Activated B cell treated with CpG ODN at 0.5 μM for 24 hours (primary cell): Measurements from ENCODE around the gene TMEM9B. TPM values are rescaled to one million over a fixed set of nuclear protein-coding genes. Genes with fewer than 3 reads are reported as not detected.

Experiments
- ATAC-seq: fragments of 200-7000 bp; cut with Tn5 transposase; one replicate; pipeline ENCODE4 v1.10.0; 2021; ENCODE audit warnings: low read depth, mild to moderate bottlenecking, moderate library complexity
- CTCF ChIA-PET: fragments of 350-600 bp; sonication (Branson Sonifier 250); formaldehyde crosslinking; loops from one replicate; lab custom pipeline; 2021; ENCODE audit warnings: antibody characterized with exemption; lab: Charles Lee
- POLR2A ChIA-PET: fragments of 350-600 bp; sonication (Branson Sonifier 250); formaldehyde crosslinking; loops from one replicate; lab custom pipeline; 2021; ENCODE audit warnings: antibody characterized with exemption; lab: Charles Lee
- DNase-seq: peaks from one replicate; pipeline ENCODE4 v3.0.0; 2022
- H3K27ac Mint-ChIP-seq: one replicate; pipeline ENCODE4 v1.8.0; 2020; ENCODE audit warnings: mixed read lengths
- H3K27me3 Mint-ChIP-seq: one replicate; pipeline ENCODE4 v1.8.0; 2021; ENCODE audit warnings: mixed read lengths
- H3K36me3 Mint-ChIP-seq: one replicate; pipeline ENCODE4 v1.8.0; 2021; ENCODE audit warnings: low read depth, mixed read lengths
- H3K4me1 Mint-ChIP-seq: one replicate; pipeline ENCODE4 v1.8.0; 2021; ENCODE audit warnings: mixed read lengths
- H3K4me3 Mint-ChIP-seq: one replicate; pipeline ENCODE4 v1.8.0; 2020; ENCODE audit warnings: mild to moderate bottlenecking, mixed read lengths
- H3K9me3 Mint-ChIP-seq: one replicate; pipeline ENCODE4 v1.8.0; 2020; ENCODE audit warnings: mixed read lengths
- intact Hi-C: fragments of 100-400 bp; cut with micrococcal nuclease; formaldehyde crosslinking; loops from one replicate; pipeline ENCODE4 v1.15.1; 2024
- total RNA-seq: library from RNA; stranded (reverse); gene quantifications from 2 replicates; pipeline ENCODE4 v1.2.3, GENCODE V29; 2022
- TF ChIP-seq, protein P1 (sequence below): fragments of 200-600 bp; IDR thresholded peaks from one replicate; pipeline ENCODE4 v1.8.0; 2022; ENCODE audit warnings: antibody characterized with exemption, mild to moderate bottlenecking

TMEM9B gene
- total RNA-seq, 1 donor from 2014 or later, result 29.6 TPM

DNA sequence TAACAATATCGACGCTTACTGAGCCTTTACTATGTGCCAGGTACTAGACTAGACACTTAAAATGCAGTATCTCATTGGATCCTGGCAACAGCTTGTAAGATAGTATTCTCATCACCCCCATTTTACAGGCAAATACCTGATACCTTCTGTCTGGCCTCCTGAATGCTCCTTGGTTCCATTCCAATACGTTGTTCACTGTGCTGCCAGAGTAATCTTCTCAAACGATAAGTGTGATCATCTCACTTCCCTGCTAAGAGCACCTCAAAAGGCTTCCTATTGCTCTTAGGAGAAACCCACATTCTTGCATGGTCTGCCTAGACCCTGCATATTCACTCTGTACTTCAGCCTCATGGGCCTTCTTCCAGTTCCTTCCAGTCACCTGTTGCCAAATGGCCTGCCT, 40.8 kb upstream of the TMEM9B start:
- Mint-ChIP-seq H3K27me3 (peaks cover 34% of the 10 kb centered on the region), H3K27ac (no peak overlapping the region), H3K9me3 (peaks cover 2% of the 10 kb centered on the region), H3K4me3 (peak overlapping the region; percentile 55), H3K36me3 (no peaks in the 10 kb centered on the region), H3K4me1 (peaks cover 15% of the 10 kb centered on the region)
- TF ChIP-seq, protein P1, sequence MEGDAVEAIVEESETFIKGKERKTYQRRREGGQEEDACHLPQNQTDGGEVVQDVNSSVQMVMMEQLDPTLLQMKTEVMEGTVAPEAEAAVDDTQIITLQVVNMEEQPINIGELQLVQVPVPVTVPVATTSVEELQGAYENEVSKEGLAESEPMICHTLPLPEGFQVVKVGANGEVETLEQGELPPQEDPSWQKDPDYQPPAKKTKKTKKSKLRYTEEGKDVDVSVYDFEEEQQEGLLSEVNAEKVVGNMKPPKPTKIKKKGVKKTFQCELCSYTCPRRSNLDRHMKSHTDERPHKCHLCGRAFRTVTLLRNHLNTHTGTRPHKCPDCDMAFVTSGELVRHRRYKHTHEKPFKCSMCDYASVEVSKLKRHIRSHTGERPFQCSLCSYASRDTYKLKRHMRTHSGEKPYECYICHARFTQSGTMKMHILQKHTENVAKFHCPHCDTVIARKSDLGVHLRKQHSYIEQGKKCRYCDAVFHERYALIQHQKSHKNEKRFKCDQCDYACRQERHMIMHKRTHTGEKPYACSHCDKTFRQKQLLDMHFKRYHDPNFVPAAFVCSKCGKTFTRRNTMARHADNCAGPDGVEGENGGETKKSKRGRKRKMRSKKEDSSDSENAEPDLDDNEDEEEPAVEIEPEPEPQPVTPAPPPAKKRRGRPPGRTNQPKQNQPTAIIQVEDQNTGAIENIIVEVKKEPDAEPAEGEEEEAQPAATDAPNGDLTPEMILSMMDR, result no peak
- POLR2A ChIA-PET, result no interaction called here
- ATAC-seq (no peak), DNase-seq (no peak)
- CTCF ChIA-PET, result no interaction called here
- intact Hi-C loops, result loop anchor here (2.0 kb wide), 1 partner anchor 40 kb away; the partner anchor contains the start of gene TMEM9B

DNA sequence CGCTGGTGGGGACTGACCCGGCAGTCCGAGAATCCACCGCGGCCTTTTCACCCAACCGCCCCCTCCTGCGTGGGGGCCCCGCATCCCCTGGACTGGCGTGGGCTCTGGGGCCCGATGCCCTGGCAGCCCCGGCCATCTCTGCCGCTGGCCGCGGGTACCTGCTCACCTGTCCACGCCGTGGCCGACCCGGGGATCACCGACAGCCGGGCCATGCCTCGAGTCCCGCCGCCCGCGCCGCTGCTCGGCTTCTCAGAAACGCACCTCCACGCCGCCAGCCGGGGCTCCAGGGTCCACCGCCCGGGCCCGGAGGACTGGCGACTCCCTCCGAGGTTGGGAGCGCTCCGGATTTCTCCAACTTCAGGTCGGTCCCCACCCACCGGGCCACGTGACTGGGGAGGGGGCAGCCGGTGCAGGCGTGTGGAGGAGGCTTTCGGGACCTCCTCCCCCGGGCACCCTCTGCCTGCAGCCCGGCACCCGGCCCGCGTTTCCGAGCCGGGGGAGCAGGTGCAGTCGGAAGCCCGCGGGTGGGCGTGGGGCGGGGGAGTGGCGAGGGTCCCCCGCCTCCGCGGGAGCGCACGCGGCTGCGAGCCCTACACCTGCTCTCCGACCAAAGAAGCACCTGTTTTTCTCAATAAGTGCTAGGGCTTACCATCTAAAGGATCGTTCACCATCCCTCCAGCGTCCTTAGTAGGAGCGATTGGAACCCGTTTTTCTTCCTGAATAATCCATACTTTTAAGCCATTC, 40.1 kb upstream of the TMEM9B start:
- Mint-ChIP-seq H3K27me3 (peaks cover 35% of the 10 kb centered on the region), H3K36me3 (no peaks in the 10 kb centered on the region), H3K9me3 (no peaks in the 10 kb centered on the region), H3K4me1 (peaks cover 15% of the 10 kb centered on the region), H3K27ac (no peak overlapping the region), H3K4me3 (peak overlapping the region; percentile 55)
- TF ChIP-seq, protein P1, result no peak
- intact Hi-C loops, result loop anchor here (2.0 kb wide), 1 partner anchor 40 kb away; the partner anchor contains the start of gene TMEM9B
- CTCF ChIA-PET, result no interaction called here
- DNase-seq (no peak), ATAC-seq (peak; percentile 18)
- POLR2A ChIA-PET, result interaction anchor here (1.8 kb wide), 1 partner anchor 40 kb away, joined by 6 read pairs; the partner anchor contains the start of gene TMEM9B

DNA sequence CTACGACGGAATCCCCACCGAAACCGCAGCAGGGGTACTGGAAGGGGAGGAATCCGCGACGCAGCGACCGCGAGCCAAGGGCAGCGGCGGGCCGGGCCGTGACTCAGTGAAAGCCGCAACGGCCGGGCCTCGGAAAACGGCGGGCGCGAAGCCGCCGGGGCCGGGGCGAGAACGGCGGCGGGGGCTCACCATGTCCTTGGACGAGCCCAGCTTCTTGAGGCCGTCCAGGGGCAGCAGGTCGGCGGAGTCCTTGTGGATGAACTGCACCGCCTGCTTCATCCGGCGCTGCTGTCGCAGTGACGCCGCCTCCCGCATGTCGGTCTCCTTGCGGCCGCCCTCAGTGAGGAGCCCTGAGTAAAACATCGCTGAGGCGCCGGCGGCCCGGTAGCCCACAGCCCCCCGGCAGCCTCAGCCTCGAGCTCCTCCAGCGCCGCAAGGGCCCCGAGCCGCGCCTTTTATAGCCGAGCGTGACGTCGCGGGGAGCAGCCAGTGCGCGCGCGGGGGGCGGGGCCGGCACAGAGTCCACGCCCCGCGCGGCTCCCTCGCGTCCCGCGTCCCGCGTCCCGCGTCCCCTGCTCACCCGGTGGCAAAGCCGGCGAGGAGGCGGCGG, 39.4 kb upstream of the TMEM9B start, which contains the start of gene NRIP3:
Gene NRIP3, minus strand, starts transcription at position 429 of the 610 bp plus-strand sequence. Its CDS starts 66 bp downstream, at position 363.
- Mint-ChIP-seq H3K27ac (no peak within 1 kb of the TSS), H3K4me3 (peak within 1 kb of the TSS; percentile 77), H3K36me3 (no peaks in the 10 kb centered on the region), H3K27me3 (peaks cover 40% of the 10 kb centered on the region), H3K4me1 (peaks cover 15% of the 10 kb centered on the region), H3K9me3 (no peaks in the 10 kb centered on the region)
- DNase-seq (peak; percentile 66), ATAC-seq (peak; percentile 86)
- ChIA-PET POLR2A (interaction anchor here (1.8 kb wide), 1 partner anchor 39 kb away, joined by 6 read pairs; the partner anchor contains the start of gene TMEM9B), CTCF (no interaction called here)
- intact Hi-C loops, result loop anchor here (2.0 kb wide), 1 partner anchor 39 kb away; the partner anchor contains the start of gene TMEM9B
- TF ChIP-seq, protein P1, result no peak

DNA sequence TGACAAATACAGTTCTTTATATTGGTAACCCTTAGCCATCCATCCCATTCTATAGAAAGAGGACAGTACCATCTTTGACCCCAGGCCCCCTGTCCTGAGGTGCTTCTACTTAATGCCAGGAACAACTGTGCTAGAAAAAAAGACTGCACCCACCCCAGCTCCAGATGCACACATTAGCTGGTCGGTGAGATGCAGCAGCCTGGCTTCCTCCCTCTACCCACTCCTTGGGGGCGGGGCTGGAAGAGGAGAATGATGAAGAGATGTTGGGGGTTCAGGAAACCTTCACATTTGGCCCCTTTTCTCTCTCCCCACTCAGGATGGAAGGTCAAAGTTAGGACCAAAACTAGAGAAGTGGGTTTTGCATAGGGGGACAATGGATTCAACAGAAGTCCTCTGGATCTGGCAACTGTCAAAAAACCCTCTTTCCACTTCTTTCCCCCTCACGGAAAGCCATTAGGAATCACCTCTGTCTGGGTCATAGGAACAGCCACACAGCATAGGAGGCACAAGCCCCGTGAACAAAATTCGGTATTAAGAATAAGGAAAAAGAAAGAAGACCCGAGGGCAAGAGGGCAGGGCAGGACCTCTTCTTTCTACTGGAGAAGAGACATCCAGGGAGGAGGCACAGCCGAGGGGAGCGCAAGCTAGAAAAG, 38.8 kb upstream of the TMEM9B start:
- H3K27me3 Mint-ChIP-seq, result peaks cover 42% of the 10 kb centered on the region
- TF ChIP-seq, protein P1, result no peak
- peak overlapping the region; percentile 77 for H3K4me3 Mint-ChIP-seq
- intact Hi-C loops, result no loop called here
- POLR2A ChIA-PET, result interaction anchor here (0.7 to 1.8 kb wide), 2 partner anchors 39 to 1455 kb away, joined by 6 to 8 read pairs; partner anchors contain the start of gene TMEM9B
- H3K27ac Mint-ChIP-seq, result no peak overlapping the region
- peaks cover 15% of the 10 kb centered on the region for H3K4me1 Mint-ChIP-seq
- no peaks in the 10 kb centered on the region for H3K9me3 Mint-ChIP-seq
- ATAC-seq, result no peak
- H3K36me3 Mint-ChIP-seq, result no peaks in the 10 kb centered on the region
- DNase-seq, result no peak
- CTCF ChIA-PET, result no interaction called here
